PC-9 (cell line): ENCODE measurements around the gene RNF40.

Experiments
- CTCF ChIP-seq: fragments of 200-600 bp; sonication (generic); conservative IDR thresholded peaks from 2 replicates; pipeline ENCODE4 v1.6.1; 2017; ENCODE audit warnings: mixed run types, antibody characterized with exemption, mild to moderate bottlenecking, moderate library complexity
- EZH2 ChIP-seq: fragments of 200-600 bp; sonication (generic); IDR thresholded peaks from 2 replicates; pipeline ENCODE4 v1.8.0; 2017; ENCODE audit warnings: antibody characterized with exemption, low read depth

- TF ChIP-seq CTCF: no peak
- TF ChIP-seq EZH2: no peak
Measured at GRCh38 chr16:30768583-30769181, 6.6 kb downstream of the RNF40 start.
